ENCODE data around the gene CAPN7.

CAPN7 gene

GRCh38 chr3:15276028-15276724, 70.1 kb downstream of the CAPN7 start:
- in situ Hi-C loops (cut with MboI; ENCODE audit: low pct_unique_long_range_greater_than_20kb, low sequenced_read_pairs, unreplicated experiment), result loop anchor here (10.0 kb wide), 1 partner anchor 59 kb away; the partner anchor contains the start of gene SH3BP5
- no peak for DNase-seq (ENCODE audit: low spot score)
- no peak for TF ChIP-seq CTCF (IDR thresholded peaks at IDR 0.05; ENCODE audit: extremely low read depth, insufficient read depth, missing control alignments)

- DNase-seq (ENCODE audit: low spot score), result no peak
- in situ Hi-C loops (cut with MboI; ENCODE audit: low pct_unique_long_range_greater_than_20kb, low sequenced_read_pairs, unreplicated experiment), result loop anchor here (10.0 kb wide), 1 partner anchor 57 kb away; the partner anchor contains the start of gene SH3BP5
These were observed 71.9 kb downstream of the CAPN7 start for GRCh38 chr3:15277861-15278500.

GRCh38 chr3:15279205-15279604, 73.2 kb downstream of the CAPN7 start:
- DNase-seq (ENCODE audit: low spot score), result no peak
- in situ Hi-C loops (cut with MboI; ENCODE audit: low pct_unique_long_range_greater_than_20kb, low sequenced_read_pairs, unreplicated experiment), result loop anchor here (10.0 kb wide), 1 partner anchor 56 kb away; the partner anchor contains the start of gene SH3BP5
- TF ChIP-seq CTCF (IDR thresholded peaks at IDR 0.05; ENCODE audit: extremely low read depth, insufficient read depth, missing control alignments), result no peak

More at GRCh38 chr3:15277861-15278500, 71.9 kb downstream of the CAPN7 start:
- no peak for TF ChIP-seq CTCF (IDR thresholded peaks at IDR 0.05; ENCODE audit: extremely low read depth, insufficient read depth, missing control alignments)

- no peak for DNase-seq (ENCODE audit: low spot score)
- no peak for TF ChIP-seq CTCF (IDR thresholded peaks at IDR 0.05; ENCODE audit: extremely low read depth, insufficient read depth, missing control alignments)
- in situ Hi-C loops (cut with MboI; ENCODE audit: low pct_unique_long_range_greater_than_20kb, low sequenced_read_pairs, unreplicated experiment), result loop anchor here (10.0 kb wide), 1 partner anchor 55 kb away; the partner anchor contains the start of gene SH3BP5
These were observed 73.8 kb downstream of the CAPN7 start for GRCh38 chr3:15279671-15280402.

GRCh38 chr3:15280853-15281532, 74.9 kb downstream of the CAPN7 start:
- no peak for TF ChIP-seq CTCF (IDR thresholded peaks at IDR 0.05; ENCODE audit: extremely low read depth, insufficient read depth, missing control alignments)
- in situ Hi-C loops (cut with MboI; ENCODE audit: low pct_unique_long_range_greater_than_20kb, low sequenced_read_pairs, unreplicated experiment), result no loop called here
- DNase-seq (ENCODE audit: low spot score), result no peak

- TF ChIP-seq CTCF (IDR thresholded peaks at IDR 0.05; ENCODE audit: extremely low read depth, insufficient read depth, missing control alignments), result no peak
- in situ Hi-C loops (cut with MboI; ENCODE audit: low pct_unique_long_range_greater_than_20kb, low sequenced_read_pairs, unreplicated experiment), result no loop called here
- DNase-seq (ENCODE audit: low spot score), result no peak
These were observed 75.8 kb downstream of the CAPN7 start for GRCh38 chr3:15281817-15282216.

Measured in GM13977 (cell line).